ENCODE data around the gene DGCR8.

Gene DGCR8

DNA sequence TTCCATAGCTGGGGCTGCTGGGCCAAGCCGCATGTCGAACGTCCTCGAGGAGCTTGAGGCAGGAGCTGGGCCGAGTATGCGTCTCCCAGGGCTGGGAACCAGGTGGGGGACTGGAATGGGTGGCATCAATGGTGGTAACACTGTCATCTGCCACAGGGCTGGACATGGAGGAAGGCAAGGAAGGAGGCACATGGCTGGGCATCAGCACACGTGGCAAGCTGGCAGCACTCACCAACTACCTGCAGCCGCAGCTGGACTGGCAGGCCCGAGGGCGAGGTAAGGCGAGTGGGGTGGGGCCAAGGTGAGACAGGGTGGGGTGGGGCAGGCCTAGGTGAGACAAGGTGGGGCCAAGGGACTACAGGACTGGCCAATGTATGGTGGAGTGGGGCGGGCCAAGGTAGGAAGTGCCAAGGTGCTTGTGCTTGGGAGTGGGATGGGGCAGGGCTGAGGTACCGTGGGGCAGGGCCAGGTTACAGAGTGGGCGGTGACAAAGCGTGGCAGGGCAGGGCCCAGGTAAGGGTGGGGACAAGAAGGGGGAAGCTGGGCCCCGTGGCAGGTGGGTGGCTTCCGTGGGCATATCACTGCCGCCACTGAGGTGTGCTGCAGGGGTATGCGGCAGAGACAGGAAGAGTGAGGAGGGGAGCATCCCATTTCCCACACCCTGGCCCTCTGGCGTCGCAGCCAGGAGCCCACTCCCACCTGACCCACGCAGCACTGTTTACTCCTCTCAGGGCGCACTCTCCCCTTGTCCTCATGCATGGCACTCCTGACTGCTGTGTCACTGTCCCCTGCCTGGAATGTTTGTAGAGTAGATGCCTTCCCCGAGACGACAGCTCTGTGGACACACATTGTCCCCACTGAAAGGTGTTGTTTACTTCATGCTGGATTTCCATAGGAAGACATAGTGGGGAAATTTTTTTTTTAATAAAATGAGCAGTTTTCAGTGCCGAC is 27.5 kb upstream of the DGCR8 start:
- no peak for DNase-seq (ENCODE audit: low read depth in 2 of 2)

DNA sequence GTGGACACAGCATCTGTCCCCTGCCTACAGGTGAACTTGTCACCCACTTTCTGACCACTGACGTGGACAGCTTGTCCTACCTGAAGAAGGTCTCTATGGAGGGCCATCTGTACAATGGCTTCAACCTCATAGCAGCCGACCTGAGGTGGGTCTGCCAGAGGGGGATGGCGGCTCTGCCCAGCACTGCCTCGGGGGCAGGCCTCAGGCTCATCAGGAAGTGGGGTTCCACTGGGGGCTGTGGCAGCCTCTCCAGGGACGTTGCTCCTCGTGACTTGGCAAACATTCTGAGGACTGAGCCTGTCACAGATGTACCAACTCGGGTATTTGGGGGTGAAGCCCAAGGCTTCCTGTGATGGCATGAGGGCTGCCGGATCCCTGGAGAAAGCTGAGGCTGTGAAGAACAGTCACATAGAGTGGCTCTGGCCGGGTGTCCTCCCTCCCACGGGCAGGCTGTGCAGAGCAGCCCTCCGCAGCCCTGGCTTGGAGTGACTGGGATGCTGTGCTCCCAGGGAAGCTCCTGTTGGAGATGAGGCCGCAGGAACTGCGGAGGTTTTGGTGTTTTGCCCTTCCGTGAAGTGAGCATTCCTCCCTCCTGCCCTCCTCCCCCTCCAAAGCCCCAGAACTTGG is 26.5 kb upstream of the DGCR8 start:
- DNase-seq (ENCODE audit: low read depth in 2 of 2), result no peak

DNA sequence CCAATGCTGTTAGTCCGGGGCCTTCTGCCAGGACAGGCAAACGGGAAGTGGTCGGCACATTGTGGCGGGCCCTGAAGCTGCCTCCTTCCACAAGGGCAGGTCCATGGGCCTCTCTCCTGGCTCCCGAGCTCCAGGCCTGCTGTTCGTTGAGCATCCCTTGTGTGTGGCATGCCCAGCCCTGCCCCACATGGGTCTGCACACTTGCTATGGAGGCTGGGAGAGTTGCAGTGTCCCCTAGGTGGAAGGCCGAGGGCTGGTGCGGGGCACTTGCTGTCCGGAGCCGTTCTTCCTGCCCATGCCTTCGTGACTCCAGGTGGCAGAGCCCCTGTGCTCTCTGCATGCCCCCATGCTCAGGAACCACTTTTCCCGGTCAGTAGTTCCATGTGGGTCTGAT is 26.0 kb upstream of the DGCR8 start:
- no peak for DNase-seq (ENCODE audit: low read depth in 2 of 2)

DNA sequence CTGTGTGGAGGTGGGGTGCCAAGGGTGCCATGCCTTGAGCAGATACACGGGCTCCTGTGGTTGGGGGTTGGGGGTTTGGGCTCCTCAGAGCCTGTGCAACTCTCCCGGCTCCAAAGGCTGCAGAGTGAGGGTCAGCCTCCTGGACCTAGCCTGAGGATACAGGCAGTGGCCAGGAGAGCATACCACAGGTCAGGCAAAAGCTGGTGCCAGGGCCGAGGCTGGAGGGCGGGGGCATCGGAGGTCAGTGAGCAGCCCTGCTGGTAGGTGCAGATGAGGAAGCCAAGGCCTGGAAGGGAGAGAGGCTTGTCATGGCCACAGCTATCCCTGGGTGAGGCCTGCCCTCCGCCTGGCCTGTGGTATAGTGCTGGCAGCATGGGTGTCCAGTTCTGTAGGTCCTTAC is 25.6 kb upstream of the DGCR8 start:
- DNase-seq (ENCODE audit: low read depth in 2 of 2), result no peak

DNA sequence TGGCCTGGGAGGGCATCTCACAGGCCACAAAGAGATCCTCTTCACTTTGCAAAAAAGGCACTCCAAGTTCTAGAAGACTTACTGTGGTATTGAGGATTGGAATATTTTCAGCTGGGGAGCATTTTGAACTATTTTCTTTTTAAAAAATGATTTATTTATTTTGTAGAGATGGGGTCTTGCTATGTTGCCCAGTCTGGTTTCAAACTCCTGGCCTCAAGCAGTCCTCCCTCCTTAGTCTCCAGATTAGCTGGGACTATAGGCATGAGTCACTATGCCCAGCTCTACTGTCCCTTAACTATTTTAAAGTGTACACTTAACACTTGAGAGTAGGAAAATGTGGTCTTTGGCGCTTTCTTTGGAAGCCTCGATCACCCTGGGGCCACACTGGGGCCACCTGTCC is 24.9 kb upstream of the DGCR8 start:
- no peak for DNase-seq (ENCODE audit: low read depth in 2 of 2)

DNA sequence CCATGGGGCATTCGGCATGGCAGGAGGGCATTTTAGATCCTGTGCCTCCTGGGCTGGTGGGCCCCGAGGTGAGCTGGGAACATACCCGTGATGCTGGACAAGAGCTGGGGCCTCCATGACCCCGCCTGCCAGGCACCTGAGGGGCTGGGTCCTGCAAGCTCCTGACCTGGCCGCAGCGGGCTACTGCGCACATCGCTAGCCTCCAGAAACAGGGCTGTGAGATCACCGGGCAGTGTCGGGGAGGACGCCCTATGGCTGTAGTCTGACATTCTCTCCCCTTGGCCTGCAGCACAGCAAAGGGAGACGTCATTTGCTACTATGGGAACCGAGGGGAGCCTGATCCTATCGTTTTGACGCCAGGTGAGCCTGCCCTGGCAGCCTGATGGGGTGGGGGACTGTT is 24.4 kb upstream of the DGCR8 start:
- no peak for DNase-seq (ENCODE audit: low read depth in 2 of 2)

DNA sequence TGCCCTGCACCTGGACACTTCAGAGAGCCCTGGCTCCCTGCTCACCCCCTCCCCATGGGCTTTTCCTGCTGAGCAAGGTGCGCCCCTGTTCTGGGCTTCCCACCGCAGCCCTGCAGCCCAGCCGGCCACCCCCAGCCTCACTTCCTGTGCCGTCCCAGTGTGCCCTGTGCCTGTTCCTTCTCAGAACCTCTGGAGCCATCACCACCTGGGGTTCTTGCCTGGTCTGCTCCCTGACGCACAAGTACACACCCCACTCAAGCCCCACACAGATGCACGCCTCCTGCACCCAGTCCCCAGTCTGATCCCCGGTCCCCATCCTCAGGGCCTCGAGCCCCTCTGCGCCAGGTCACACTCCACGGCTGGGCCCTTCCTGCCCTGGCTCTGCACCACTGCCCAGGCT is 23.9 kb upstream of the DGCR8 start:
- no peak for DNase-seq (ENCODE audit: low read depth in 2 of 2)

DNA sequence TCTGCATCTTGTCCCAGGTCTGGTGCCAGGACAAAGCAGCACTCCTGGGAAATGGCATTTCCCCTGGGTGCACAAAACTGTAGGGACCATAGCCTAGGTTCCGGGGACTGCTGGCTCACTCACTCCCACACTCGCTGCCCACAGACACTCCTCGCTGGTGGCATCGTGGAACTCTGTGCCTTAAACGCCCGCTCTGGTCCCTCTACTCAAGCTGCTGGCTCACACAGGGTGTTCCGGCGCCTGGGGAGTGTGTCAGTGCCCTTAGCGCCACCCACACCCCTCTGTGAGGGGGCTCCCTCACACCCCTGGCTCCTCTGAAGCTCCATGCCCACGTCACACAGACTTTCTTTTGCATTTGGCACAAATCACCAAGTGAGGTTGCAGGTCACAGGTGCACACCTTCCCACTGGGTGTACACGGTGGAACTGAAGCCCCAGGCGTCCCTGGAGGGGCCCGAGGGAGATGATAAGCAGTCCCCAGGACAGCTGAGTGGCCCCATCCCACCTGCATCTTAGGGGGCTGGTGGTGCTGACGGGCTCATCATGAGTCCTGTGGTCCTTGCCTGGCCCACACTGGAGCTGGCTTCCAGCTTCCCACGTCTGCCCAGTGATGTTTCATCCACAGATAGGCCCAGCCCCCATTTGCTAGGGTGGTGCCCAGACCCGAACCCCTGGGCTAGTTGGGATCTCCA is 23.2 kb upstream of the DGCR8 start:
- DNase-seq (ENCODE audit: low read depth in 2 of 2), result no peak

DNA sequence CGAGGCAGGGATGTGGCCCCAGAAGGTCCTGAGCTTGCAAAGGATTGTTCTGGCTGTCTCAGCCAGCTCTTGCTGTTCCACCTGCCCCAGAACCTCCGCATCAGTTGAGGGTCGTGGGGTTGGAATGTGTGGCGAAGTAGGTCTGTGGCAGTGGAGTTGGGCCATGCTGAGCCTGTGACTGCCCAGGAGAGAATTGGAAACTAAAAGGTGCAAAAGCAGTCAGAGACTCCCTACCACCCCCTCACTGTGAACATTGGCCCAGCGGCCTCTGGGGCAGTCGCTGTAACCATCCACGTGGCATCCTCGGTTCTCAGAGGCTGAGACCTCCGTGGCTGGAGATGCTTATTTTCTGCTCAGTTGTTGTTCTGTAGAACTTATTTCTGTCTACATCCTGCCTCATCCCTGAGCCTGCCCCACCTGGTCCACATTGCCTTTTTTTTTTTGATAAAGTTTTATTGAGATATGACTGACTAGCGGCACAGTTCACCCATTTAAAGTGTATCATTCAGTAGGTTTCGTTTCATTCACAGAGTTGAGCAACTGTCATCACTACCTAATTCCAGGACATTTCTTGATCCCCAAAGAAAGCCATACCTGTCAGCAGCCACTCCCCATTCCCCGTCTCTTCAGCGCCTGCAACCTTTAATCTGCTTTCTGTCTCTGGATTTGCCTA is 22.3 kb upstream of the DGCR8 start:
- DNase-seq (ENCODE audit: low read depth in 2 of 2), result no peak

DNA sequence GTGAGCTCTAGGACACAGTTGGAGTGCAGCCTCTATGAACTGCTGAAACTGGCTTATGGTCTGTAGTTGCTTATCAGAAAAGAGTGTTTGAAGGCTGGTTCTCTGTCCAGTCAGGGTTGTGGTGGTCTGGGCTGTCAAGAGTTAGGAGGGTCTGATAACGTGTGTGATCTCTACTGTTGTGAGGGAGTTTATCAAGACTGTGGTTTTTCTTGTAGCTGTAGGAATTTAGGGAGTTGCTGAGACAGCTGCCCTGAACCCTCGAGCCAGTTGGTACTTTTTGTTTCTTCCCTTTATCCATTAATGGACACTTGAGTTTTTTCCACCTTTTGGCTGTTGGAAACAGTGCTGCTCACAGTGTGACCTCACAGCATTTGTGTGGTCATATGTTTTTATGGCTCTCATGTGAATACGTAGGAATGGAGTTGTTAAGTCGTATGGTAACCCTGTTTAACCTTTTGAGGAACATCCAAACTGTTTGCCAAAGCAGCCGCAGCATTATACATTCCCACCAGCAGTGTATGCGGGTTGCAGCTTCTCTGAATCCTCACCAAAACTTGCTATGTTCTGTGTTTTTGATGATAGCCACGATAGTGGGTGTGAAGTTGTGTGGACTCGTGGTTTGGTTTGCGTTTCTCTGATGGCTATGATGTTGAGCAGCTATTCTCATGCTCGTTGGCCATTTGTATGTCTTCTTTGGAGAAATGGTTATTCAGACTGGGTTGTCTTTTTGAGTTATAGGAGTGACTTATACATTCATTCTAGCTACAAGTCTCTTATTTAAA is 20.9 kb upstream of the DGCR8 start:
- DNase-seq (ENCODE audit: low read depth in 2 of 2), result no peak

DNA sequence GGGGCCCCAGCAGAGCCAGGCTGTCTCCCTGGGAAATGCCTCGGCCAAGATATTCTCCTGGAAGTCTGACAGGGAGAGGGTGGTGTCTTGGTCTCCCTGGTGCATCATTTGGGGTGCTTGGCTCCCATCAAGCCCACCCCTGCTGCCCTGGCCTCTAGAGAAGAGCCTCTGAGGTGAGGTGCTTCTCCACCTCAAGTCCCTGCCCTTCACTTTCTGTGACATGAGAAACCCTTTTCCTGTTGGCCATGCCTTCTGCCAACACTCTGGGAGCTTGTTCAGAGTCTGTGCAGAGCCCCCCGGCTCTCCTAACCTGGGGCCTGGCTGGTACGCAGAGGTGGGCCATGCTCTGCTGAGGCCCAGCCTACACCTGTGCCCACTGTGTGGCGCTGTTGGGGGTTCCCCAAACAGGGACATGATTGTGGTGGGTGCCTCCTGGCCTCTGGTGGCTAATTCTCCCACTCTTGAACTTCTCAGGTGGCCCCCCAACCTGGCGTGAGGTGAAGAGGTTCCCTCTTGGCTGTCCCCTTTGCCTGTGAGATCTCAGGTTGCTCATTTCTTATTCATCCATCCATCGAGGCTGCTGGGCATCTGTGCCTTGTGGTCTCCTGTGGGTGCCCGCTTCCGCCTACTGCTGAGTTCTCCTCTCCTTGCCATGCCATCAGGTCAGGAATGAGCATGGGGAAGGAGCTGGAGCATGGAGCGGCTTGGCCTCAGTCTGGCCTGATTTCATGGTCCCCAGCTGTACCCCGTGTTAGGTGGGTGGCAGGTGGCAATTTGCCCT is 19.2 kb upstream of the DGCR8 start:
- no peak for DNase-seq (ENCODE audit: low read depth in 2 of 2)

DNA sequence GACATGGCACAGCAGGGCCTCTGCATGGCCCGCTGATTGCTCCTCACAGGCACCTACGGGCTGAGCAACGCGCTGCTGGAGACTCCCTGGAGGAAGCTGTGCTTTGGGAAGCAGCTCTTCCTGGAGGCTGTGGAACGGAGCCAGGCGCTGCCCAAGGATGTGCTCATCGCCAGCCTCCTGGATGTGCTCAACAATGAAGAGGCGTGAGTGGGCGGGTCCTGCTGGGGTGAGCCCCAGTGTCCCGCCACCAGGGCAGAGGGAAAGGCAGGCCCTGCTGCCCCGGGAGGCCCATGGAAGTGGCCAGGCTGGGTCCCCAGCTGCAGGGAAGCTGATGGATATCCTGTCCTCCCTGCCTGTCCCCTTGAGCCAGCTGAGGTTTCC is 18.6 kb upstream of the DGCR8 start:
- no peak for DNase-seq (ENCODE audit: low read depth in 2 of 2)

DNA sequence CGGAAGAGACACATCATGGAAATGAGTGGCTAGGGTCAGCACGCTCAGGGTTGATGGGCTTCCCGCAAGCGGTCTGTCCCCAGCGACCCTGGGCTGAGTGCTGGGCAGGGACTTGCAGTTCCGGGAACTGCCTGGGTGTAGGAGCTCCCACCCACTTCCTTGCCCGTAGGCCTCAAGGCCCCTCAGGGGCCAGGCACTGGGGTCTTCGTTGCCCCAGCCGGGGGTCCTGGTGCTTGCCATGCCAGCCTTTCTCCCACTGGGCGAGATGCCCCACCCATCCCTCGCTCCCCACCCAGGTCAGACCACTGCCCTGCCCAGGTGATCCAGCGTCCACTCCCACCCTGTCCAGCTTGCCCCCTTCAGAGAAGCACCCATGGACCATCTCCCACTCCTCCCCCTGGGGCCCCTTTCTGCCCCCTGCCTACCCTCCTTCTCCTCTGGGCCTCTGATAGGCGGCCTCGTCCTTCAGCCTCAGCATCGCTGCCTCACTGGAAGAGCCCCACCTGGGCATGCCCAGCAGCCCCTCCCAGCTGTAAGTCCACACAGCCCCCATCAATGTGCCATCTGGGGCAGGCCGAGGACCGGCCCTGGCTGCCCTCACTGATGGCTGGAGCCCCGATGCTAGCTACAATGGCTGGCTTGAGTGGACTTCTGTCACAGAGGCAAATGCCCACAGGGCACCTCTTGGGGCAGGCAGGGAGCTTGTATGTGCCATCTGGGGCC is 17.8 kb upstream of the DGCR8 start:
- DNase-seq (ENCODE audit: low read depth in 2 of 2), result no peak

DNA sequence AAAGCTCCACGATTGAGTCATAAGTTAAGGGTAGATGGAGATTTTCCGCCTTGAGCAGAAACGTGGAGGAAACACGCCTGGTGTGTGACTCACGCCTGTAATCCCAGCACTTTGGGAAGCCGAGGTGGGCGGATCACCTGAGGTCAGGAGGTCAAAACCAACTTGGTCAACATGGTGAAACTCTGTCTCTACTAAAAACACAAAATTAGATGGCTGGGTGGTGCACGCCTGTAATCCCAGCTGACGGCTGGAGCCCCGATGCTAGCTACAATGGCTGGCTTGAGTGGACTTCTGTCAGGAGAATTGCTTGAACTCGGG is 17.3 kb upstream of the DGCR8 start:
- DNase-seq (ENCODE audit: low read depth in 2 of 2), result no peak

DNA sequence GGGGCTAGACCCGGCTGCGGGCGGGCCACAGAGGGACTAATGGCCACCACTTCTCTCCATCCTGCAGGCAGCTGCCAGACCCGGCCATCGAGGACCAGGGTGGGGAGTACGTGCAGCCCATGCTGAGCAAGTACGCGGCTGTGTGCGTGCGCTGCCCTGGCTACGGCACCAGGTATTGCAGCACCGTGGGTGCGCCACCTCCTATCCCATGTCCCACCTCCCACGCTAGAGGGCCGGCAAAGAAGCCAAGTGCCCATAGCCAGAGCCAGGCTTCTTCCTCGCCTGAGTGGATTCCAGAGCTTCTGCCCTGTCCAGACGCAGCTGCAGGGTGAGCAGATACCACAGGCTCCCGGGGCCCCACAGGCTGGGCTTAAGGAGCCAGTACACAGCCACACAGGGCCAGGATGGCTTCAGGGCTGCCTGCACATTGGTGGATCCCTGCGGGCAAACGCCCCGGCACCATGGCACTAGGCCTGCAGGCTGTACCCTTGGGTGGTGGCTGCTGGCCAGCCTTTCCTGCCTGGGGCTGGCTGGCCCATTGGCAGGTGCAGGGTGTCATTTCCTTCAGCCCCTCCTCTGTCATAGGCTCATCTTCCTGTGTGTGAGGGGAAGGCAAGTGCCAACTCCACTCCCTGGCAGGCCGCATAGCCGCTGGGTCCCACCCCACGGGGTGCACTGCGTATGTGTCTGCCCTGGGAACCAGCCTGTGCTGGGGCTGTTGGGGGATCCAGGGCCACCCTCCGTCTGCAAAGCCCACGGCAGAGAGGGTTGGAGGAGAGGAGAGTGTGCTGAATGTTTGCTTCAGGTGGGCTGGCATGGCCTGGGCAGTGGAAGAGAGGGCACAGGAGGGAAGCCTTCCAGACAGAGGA is 16.5 kb upstream of the DGCR8 start:
- DNase-seq (ENCODE audit: low read depth in 2 of 2), result no peak

DNA sequence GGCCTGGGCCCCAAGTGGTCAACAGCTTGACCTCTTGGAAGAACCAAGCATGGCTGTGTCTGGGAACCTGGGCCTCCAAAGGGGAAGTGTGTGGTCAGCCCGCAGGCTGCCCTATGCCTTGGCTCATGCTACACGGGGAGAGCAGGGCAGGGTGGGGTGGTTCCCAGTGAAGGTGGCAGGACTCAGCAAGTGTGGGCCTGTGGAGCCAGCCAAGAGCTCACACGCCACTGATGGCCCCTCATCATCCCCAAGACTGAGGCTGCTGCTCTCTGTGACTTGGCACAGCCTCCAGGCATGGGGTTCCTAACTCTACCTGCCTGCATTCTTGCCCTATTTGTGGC is 15.9 kb upstream of the DGCR8 start:
- no peak for DNase-seq (ENCODE audit: low read depth in 2 of 2)

DNA sequence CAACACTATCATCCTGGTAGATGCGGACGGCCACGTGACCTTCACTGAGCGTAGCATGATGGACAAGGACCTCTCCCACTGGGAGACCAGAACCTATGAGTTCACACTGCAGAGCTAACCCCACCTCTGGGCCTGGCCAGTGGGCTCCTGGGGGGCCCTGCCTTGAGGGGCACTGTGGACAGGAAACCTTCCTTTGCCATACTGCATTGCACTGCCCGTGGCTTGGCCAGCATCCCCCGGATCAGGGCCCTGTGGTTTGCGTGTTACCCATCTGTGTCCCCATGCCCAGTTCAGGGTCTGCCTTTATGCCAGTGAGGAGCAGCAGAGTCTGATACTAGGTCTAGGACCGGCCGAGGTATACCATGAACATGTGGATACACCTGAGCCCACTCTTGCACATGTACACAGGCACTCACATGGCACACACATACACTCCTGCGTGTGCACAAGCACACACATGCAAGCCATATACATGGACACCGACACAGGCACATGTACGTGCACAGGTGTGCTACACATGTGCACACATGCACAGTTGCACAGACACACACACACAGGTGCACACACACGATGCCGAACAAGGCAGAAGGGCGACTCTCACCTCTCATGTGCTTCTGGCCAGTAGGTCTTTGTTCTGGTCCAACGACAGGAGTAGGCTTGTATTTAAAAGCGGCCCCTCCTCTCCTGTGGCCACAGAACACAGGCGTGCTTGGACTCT is 15.3 kb upstream of the DGCR8 start:
- no peak for DNase-seq (ENCODE audit: low read depth in 2 of 2)

DNA sequence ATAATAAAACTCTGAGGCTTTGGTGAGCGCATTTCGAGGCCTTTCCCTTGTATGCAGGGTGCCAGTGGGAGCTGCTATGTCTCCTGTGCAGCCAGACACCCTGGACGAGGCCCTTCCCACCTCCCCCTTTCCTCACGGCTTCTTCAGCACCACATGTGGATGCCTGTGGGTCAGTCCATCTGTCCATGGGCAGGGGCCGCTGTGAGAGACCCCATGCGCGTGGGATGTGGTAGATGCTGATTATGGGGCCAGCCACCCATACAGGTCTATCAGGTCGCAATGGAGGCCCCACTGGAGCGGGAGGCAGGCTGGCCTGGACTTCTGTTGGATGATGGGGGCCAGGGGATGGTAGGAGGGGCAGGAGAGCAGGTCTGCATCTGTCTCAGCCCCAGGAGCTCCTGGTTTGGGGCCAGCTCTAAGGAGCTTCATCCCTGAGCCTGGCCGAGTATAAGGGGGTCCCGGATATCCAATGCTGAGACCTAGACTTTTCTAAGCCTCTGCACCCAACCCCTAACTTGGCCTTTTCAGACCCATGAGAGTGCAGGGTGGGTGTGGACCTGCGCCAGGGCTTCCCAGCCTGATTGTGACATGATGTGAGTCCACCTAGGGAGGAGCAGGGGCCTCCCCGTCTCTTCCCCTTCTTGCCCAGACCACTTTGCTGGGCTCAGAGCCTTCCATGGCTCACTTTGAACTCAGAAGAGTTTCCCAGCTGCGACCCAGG is 14.0 kb upstream of the DGCR8 start:
- no peak for DNase-seq (ENCODE audit: low read depth in 2 of 2)

All from fibroblast of skin of left quadriceps (primary cell).